Adrenal gland (tissue), 12 donors: Measurements from ENCODE around the gene AKT1S1. TPM values are rescaled to one million over a fixed set of nuclear protein-coding genes. Genes with fewer than 3 reads are reported as not detected.

Experiments used
- DNase-seq, 7 donors: peaks; one replicate each; pipeline ENCODE4 v3.0.0-alpha.2; 2019 to 2020
- H3K27ac ChIP-seq, 5 donors: fragments of 200-600 bp; sonication (generic) in 4 of 5; 1 replicate in 3 of 5; 2 replicates in 2 of 5; pipeline versions ENCODE4 v1.5.1 to v1.8.0; 2016 to 2020; ENCODE audit warnings: mild to moderate bottlenecking in 1 of 5
- H3K27me3 ChIP-seq: fragments of 200-600 bp; 2 replicates; pipeline ENCODE4 v1.8.0; 2021
- H3K36me3 ChIP-seq, 2 donors: fragments of 200-600 bp; replicated peaks in 1 of 2; 1 replicate in 1 of 2; 2 replicates in 1 of 2; pipeline versions ENCODE4 v1.5.1 to v1.8.0; 2018 to 2022
- H3K4me1 ChIP-seq, 2 donors: fragments of 200-600 bp; replicated peaks in 1 of 2; 1 replicate in 1 of 2; 2 replicates in 1 of 2; pipeline versions ENCODE4 v1.5.1 to v1.8.0; 2018 to 2021
- H3K4me3 ChIP-seq, 4 donors: fragments of 200-600 bp; sonication (generic) in 3 of 4; one replicate each; pipeline ENCODE4 v1.5.1; 2016 to 2018
- H3K9me3 ChIP-seq, 3 donors: fragments of 200-600 bp; sonication (generic) in 1 of 3; replicated peaks in 1 of 3; 1 replicate in 2 of 3; 2 replicates in 1 of 3; pipeline versions ENCODE4 v1.5.1 to v1.8.0; 2016 to 2021
- POLR2A ChIP-seq, 2 donors: fragments of 450-650 bp; IDR thresholded peaks; one replicate each; pipeline ENCODE4 v1.6.1; 2017; ENCODE audit warnings: antibody characterized with exemption in 2 of 2, mild to moderate bottlenecking in 2 of 2, moderate library complexity in 1 of 2
- WGBS, 4 donors: extraction: QIAGEN DNeasy Blood & Tissue Kit in 2 of 4; methylation state at CpG; one replicate each; pipeline versions ENCODE4 v1.1.5 to v1.1.7; 2013 to 2017; 5-methylcytosine and 5-hydroxymethylcytosine counted together
- intact Hi-C, 2 donors: fragments of 100-400 bp; cut with DNase I; formaldehyde crosslinking; loops; one replicate each; pipeline versions ENCODE4 v1.14.1 to v1.15.0; 2022 to 2023
- polyA plus RNA-seq, 3 donors: library from polyadenylated mRNA; stranded (reverse); fragments of 200-250 nt in 2 of 3; fragments of 350-450 nt in 1 of 3; fragmentation: Illumina TruSeq in 1 of 3; extraction: RNeasy Lipid Tissue Mini Kit (QIAGEN cat#74804) in 1 of 3; gene quantifications; one replicate each; pipeline ENCODE4 v1.2.3, GENCODE V29; 2013 to 2014
- total RNA-seq, 9 donors: library from RNA; depleted of rRNA in 4 of 9; stranded (reverse); fragments of >200 nt in 4 of 9; fragments of 120-200 nt in 1 of 9; fragmentation: NEBNext Ultra II Directional in 1 of 9; extraction: Animal tissue kit (Norgen Biotek cat#: 25700) in 1 of 9; gene quantifications; one replicate each; pipeline versions ENCODE4 v1.1.0 to v1.2.4, GENCODE V29; 2013 to 2023
- TF ChIP-seq, protein P1 (sequence below), 6 experiments: fragments of 450-650 bp in 4 of 6; fragments of 200-600 bp in 2 of 6; sonication (generic) in 1 of 6; IDR thresholded peaks; 1 replicate in 5 of 6; 2 replicates in 1 of 6; pipeline versions ENCODE4 v1.5.1 to v1.8.0; 2016 to 2021; ENCODE audit warnings: antibody characterized with exemption in 6 of 6, mild to moderate bottlenecking in 2 of 6, moderate library complexity in 1 of 6
- donor health status: healthy with polysubstance abuse.
- donor health status: Bipolar disorder and iron deficiency.
- donor health status: DM: yes; HTN: yes; CAD: no.
- donor health status: DM: no; HTN: no; CAD: no.
- donor health status: DM: no; HTN: no; CAD: no.
- donor health status: DM: yes; HTN: yes; CAD: no.

Gene AKT1S1
- total and polyA plus RNA-seq, 12 donors = 19.8 to 89.6 (median 59.1) TPM

DNA sequence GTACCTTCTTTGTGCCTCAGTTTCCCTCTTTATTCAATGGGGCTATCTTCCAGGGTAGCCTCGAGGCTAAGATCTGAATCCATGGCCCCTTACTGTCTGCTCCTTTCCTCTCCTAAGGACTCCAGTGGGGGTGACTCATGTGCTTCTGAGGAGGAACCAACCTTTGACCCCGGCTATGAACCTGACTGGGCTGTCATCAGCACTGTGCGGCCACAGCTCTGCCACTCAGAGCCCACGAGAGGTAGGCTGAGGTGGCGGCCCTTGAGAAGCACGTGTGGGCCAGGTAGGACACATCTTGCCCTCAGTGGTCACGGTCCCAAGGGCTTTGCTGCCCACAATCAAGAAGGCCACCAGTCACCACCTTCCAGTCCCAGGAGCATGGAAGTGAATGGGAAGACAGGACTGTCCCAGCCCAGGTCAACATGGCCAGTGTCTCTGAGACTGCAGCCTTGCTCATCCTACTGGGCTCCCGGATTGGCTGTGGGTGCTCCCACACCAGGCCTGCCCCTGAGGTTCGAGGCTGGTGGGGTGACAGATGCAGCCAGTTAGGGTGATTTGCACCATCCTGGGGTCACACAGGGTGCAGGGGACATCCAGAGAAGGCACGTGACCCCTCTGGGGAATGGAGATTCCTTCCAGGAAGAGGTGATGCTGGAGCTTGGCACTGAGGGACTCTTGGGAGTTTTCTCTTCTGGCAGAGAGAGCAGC lies 3.2 kb upstream of the AKT1S1 start:
- Histone ChIP-seq H3K27ac (no peak overlapping the region), H3K4me3 (no peak overlapping the region), H3K4me1 (peaks cover 11 to 15% of the 10 kb centered on the region in 2 donors), H3K9me3 (no peaks in the 10 kb centered on the region), H3K27me3 (no peaks in the 10 kb centered on the region), H3K36me3 (peaks cover 0 to 65% of the 10 kb centered on the region in 2 donors)
- TF ChIP-seq, protein P1, sequence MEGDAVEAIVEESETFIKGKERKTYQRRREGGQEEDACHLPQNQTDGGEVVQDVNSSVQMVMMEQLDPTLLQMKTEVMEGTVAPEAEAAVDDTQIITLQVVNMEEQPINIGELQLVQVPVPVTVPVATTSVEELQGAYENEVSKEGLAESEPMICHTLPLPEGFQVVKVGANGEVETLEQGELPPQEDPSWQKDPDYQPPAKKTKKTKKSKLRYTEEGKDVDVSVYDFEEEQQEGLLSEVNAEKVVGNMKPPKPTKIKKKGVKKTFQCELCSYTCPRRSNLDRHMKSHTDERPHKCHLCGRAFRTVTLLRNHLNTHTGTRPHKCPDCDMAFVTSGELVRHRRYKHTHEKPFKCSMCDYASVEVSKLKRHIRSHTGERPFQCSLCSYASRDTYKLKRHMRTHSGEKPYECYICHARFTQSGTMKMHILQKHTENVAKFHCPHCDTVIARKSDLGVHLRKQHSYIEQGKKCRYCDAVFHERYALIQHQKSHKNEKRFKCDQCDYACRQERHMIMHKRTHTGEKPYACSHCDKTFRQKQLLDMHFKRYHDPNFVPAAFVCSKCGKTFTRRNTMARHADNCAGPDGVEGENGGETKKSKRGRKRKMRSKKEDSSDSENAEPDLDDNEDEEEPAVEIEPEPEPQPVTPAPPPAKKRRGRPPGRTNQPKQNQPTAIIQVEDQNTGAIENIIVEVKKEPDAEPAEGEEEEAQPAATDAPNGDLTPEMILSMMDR (IDR thresholded peaks at IDR 0.05) = no peak
- TF ChIP-seq POLR2A (IDR thresholded peaks at IDR 0.05) = no peak
- WGBS, 4 donors = 86 to 92% (median 88%) methylated on average over 4 to 10 of the region's 10 CpGs
- intact Hi-C loops = no loop called here
- peak in 5 of 7 donors; percentile 9 to 55 (median 26) for DNase-seq

DNA sequence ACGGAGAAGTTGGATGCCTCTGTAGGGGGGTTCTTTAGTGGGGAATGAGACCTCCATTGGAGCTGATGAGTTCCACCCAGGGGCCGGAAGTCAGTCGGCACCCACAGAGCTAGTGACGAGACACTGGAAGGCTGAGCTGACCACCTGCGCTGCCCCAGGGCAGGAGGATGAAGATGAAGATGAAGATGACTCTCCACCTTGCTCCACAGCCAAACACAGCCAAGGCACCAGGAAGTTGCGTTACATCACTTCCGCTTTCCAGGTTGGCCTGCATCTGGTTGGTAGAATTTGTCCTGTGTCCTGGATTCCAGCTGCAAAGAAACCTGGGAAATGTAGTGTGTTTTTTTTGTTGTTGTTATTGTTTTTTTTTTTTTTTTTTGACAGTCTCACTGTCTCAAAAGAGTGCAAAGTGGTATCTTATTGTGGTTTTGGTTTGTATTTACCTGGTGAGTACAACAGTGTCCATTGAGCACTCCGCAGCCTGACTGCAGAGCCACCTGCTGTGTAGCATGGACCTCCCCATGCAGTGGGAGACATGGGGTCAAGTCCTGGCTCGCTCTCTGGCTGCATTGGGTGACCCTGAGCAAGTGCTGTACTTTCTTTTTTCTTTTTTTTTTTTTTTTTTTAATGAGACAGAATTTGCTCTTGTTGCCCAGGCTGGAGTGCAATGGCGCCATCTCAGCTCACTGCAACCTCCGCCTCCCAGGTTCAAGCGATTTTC lies 2.2 kb upstream of the AKT1S1 start:
- Histone ChIP-seq H3K27ac (no peak overlapping the region), H3K27me3 (no peaks in the 10 kb centered on the region), H3K36me3 (peaks cover 0 to 56% of the 10 kb centered on the region in 2 donors), H3K4me3 (no peak overlapping the region), H3K4me1 (peaks cover 16 to 21% of the 10 kb centered on the region in 2 donors), H3K9me3 (no peaks in the 10 kb centered on the region)
- TF ChIP-seq, protein P1 (IDR thresholded peaks at IDR 0.05) = no peak
- no peak for TF ChIP-seq POLR2A (IDR thresholded peaks at IDR 0.05)
- intact Hi-C loops = no loop called here
- WGBS, 4 donors = 91 to 97% (median 95%) methylated on average over 12 of the region's 12 CpGs
- DNase-seq = peak in 3 of 7 donors; percentile 37 to 67 (median 40)

DNA sequence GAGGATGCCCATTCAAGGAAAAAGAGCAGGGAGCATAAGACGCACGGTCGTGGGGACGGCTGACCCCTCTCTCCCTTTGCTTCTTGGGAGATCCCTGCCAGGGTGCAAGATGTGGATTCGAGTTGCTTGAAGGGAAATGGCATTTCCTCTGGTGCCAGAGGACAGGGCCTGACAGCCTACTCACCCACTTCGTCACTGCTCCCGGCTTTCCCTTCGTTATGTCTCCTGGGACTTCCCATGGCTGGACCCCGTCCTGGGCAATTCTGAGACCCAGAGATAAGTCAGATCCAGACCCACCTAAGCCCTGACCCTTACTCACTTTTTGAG lies 1.6 kb upstream of the AKT1S1 start:
- WGBS, 4 donors = 82 to 91% (median 87%) methylated on average over 9 of the region's 9 CpGs
- H3K9me3 ChIP-seq = no peaks in the 10 kb centered on the region
- intact Hi-C loops = no loop called here
- DNase-seq = peak in 3 of 7 donors; percentile 31 to 68 (median 31)
- H3K4me3 ChIP-seq = peak overlapping the region in 1 of 4 donors; percentile 84
- H3K27me3 ChIP-seq = no peaks in the 10 kb centered on the region
- TF ChIP-seq, protein P1 (IDR thresholded peaks at IDR 0.05) = no peak
- TF ChIP-seq POLR2A (IDR thresholded peaks at IDR 0.05) = no peak
- H3K36me3 ChIP-seq = peaks cover 0 to 49% of the 10 kb centered on the region in 2 donors
- H3K4me1 ChIP-seq = peaks cover 16 to 26% of the 10 kb centered on the region in 2 donors
- H3K27ac ChIP-seq = peak overlapping the region in 3 of 5 donors; percentile 91 to 99 (median 99)

DNA sequence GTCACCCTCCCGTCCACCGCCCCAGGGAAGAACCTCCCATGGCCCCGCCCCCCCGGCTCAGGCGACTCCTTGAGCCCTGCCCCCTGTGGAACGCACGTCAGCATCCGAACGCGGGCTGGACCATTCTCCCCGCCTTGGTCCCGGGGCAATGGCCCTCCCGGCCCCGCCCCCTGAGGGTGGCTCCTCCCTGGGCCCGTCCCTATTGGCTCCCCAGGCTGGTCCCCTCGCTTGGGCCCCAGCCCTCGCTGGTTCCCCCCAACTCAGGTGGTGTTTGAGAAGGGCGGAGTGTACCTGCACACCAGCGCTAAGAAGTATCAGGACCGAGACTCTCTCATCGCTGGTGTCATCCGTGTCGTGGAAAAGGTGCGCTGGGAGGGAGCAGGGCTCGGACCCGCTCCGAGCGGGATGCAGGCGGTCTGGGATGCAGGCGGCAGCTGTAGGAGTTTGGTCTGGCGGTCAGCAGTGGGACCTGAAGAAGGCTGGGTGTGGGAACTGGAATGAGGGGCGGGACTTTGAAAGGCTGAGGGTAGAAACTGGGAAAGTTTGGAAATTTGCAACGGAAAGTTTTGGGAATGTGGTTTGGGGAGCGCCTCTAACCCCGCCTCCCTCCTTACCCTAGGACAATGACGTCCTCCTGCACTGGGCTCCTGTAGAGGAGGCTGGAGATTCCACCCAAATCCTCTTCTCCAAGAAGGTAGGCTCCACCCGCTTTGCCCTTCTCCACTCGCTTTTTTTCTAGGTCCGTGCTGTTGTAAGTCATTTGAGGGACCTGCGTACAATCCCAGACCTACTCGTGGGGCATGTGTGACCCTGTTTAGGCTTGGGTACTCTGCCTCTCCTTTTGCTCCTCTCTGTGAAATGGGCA lies 956 bp upstream of the AKT1S1 start:
- DNase-seq = peak; percentile 98 to 99 (median 99)
- 9 to 16% (median 12%) methylated on average over 26 to 41 of the region's 41 CpGs for WGBS, 4 donors
- H3K9me3 ChIP-seq = no peaks in the 10 kb centered on the region
- peak overlapping the region; percentile 91 to 99 (median 99) for H3K27ac ChIP-seq
- intact Hi-C loops = no loop called here
- peaks cover 0 to 43% of the 10 kb centered on the region in 2 donors for H3K36me3 ChIP-seq
- no peaks in the 10 kb centered on the region for H3K27me3 ChIP-seq
- peaks cover 16 to 26% of the 10 kb centered on the region in 2 donors for H3K4me1 ChIP-seq
- no peak for TF ChIP-seq POLR2A (IDR thresholded peaks at IDR 0.05)
- H3K4me3 ChIP-seq = peak overlapping the region in 3 of 4 donors; percentile 45 to 95 (median 84)
